ENCODE data around the gene KRT84. TPM values are rescaled to one million over a fixed set of nuclear protein-coding genes. Genes with fewer than 3 reads are reported as not detected.

KRT84 gene
- total and polyA plus RNA-seq, 4 donors = not detected

- Histone ChIP-seq H3K27me3 (ENCODE audit: control insufficient read depth in 3 of 3, insufficient read depth in 3 of 3, low read length in 2 of 3) (peaks cover 0 to 9% (median 7%) of the 10 kb centered on the region in 3 donors), H3K36me3 (ENCODE audit: control insufficient read depth in 4 of 4, insufficient read depth in 4 of 4, low read length in 4 of 4) (no peaks in the 10 kb centered on the region), H3K4me1 (ENCODE audit: control insufficient read depth in 5 of 5, insufficient read depth in 5 of 5, low read length in 5 of 5) (peaks cover 0 to 7% (median 0%) of the 10 kb centered on the region in 5 donors), H3K9me3 (ENCODE audit: control insufficient read depth in 4 of 4, insufficient read depth in 3 of 4, low read length in 3 of 4) (no peaks in the 10 kb centered on the region), H3K4me3 (no peak overlapping the region), H3K27ac (ENCODE audit: low read depth in 1 of 2, low read length in 1 of 2) (no peak overlapping the region), H3K9ac (ENCODE audit: insufficient read depth in 1 of 2, low read length in 2 of 2) (no peak overlapping the region)
- ATAC-seq (ENCODE audit: insufficient read depth, low FRiP score) = no peak
- TF ChIP-seq, protein P1, sequence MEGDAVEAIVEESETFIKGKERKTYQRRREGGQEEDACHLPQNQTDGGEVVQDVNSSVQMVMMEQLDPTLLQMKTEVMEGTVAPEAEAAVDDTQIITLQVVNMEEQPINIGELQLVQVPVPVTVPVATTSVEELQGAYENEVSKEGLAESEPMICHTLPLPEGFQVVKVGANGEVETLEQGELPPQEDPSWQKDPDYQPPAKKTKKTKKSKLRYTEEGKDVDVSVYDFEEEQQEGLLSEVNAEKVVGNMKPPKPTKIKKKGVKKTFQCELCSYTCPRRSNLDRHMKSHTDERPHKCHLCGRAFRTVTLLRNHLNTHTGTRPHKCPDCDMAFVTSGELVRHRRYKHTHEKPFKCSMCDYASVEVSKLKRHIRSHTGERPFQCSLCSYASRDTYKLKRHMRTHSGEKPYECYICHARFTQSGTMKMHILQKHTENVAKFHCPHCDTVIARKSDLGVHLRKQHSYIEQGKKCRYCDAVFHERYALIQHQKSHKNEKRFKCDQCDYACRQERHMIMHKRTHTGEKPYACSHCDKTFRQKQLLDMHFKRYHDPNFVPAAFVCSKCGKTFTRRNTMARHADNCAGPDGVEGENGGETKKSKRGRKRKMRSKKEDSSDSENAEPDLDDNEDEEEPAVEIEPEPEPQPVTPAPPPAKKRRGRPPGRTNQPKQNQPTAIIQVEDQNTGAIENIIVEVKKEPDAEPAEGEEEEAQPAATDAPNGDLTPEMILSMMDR (IDR thresholded peaks at IDR 0.05; ENCODE audit: control extremely low read depth, extremely low read depth) = no peak
- WGBS, 2 donors = 92 to 96% methylated on average over 12 of the region's 12 CpGs
- DNase-seq = no peak
Measured at GRCh38 chr12:52433501-52434080, 48.1 kb upstream of the KRT84 start.

DNA sequence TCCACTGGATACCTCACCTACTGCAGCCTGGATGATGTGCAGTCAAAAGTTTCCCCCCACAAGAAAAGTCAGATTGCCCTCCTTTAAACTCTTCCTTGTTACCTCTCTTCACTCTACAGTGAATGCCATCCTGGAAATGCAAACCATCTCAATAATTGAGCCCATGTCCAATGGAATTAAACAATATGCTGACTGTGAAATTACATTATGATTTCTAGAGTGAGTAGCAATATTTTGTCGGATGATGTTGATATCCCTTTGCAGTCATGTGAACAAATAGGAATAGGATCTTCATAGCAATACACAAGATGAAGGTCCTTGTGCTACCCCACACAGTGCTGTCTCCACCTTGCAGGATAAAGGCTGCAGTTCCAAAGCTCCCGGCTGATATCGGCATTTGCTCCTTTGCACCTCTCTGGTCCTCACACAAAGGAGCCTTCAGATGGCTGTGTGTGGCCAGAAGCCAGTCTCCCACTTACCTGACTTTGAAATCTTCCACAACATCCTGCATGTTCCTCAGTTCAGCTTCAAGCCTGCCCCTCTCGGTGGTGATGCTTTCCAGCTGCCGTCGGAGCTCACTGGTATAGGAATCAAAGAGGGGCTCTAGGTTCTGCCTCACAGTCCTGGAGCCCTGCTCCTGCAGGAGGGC lies 47.2 kb upstream of the KRT84 start:
- TF ChIP-seq, protein P1 (IDR thresholded peaks at IDR 0.05; ENCODE audit: control extremely low read depth, extremely low read depth) = no peak
- WGBS, 2 donors = 90 to 92% methylated on average over 6 of the region's 6 CpGs
- no peak overlapping the region for H3K27ac ChIP-seq (ENCODE audit: low read depth in 1 of 2, low read length in 1 of 2)
- peaks cover 0 to 7% (median 0%) of the 10 kb centered on the region in 5 donors for H3K4me1 ChIP-seq (ENCODE audit: control insufficient read depth in 5 of 5, insufficient read depth in 5 of 5, low read length in 5 of 5)
- ATAC-seq (ENCODE audit: insufficient read depth, low FRiP score) (no peak), DNase-seq (no peak)
- H3K36me3 ChIP-seq (ENCODE audit: control insufficient read depth in 4 of 4, insufficient read depth in 4 of 4, low read length in 4 of 4) = no peaks in the 10 kb centered on the region
- H3K9me3 ChIP-seq (ENCODE audit: control insufficient read depth in 4 of 4, insufficient read depth in 3 of 4, low read length in 3 of 4) = no peaks in the 10 kb centered on the region
- no peak overlapping the region for H3K4me3 ChIP-seq
- H3K9ac ChIP-seq (ENCODE audit: insufficient read depth in 1 of 2, low read length in 2 of 2) = no peak overlapping the region
- H3K27me3 ChIP-seq (ENCODE audit: control insufficient read depth in 3 of 3, insufficient read depth in 3 of 3, low read length in 2 of 3) = peaks cover 0 to 9% (median 7%) of the 10 kb centered on the region in 3 donors

DNA sequence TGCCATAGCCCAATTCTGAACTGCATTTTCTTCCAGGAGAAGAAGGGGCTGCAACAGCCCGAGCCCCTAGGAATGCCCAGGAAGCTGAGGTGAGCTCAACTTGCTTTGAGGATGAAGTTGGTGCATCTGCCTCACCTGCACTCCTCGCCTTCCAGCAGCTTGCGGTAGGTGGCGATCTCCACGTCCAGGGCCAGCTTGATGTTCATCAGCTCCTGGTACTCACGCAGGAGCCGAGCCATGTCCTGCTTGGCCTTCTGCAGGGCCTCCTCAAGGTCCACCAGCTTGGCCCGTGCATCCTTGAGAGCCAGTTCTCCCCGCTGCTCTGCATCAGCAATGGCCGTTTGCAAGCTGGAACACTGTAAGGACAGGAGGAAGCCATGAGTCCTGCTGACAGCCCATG lies 42.7 kb upstream of the KRT84 start:
- H3K27me3 ChIP-seq (ENCODE audit: control insufficient read depth in 3 of 3, insufficient read depth in 3 of 3, low read length in 2 of 3) = peaks cover 0 to 9% (median 0%) of the 10 kb centered on the region in 3 donors
- H3K36me3 ChIP-seq (ENCODE audit: control insufficient read depth in 4 of 4, insufficient read depth in 4 of 4, low read length in 4 of 4) = no peaks in the 10 kb centered on the region
- ATAC-seq (ENCODE audit: insufficient read depth, low FRiP score) (no peak), DNase-seq (no peak)
- no peak overlapping the region for H3K27ac ChIP-seq (ENCODE audit: low read depth in 1 of 2, low read length in 1 of 2)
- H3K9ac ChIP-seq (ENCODE audit: insufficient read depth in 1 of 2, low read length in 2 of 2) = no peak overlapping the region
- H3K4me1 ChIP-seq (ENCODE audit: control insufficient read depth in 5 of 5, insufficient read depth in 5 of 5, low read length in 5 of 5) = peaks cover 0 to 9% (median 0%) of the 10 kb centered on the region in 5 donors
- no peaks in the 10 kb centered on the region for H3K9me3 ChIP-seq (ENCODE audit: control insufficient read depth in 4 of 4, insufficient read depth in 3 of 4, low read length in 3 of 4)
- TF ChIP-seq, protein P1 (IDR thresholded peaks at IDR 0.05; ENCODE audit: control extremely low read depth, extremely low read depth) = no peak
- no peak overlapping the region for H3K4me3 ChIP-seq
- 74 to 78% methylated on average over 10 of the region's 10 CpGs for WGBS, 2 donors
